Activated CD4-positive, CD25-positive, alpha-beta regulatory T cell treated with anti-CD3 and anti-CD28 coated beads, Interleukin-2, amount 50 U/mL, for 16 hours (primary cell): ENCODE results near the gene CTNNA2.

Experiments
- DNase-seq: peaks from one replicate; pipeline ENCODE4 v3.0.0-alpha.2; 2020; ENCODE audit warnings: low read depth, low spot score

CTNNA2 gene

GRCh38 chr2:80476535-80477117 lies 963.8 kb downstream of the CTNNA2 start:
- DNase-seq = no peak

GRCh38 chr2:80482276-80482675 lies 969.4 kb downstream of the CTNNA2 start:
- no peak for DNase-seq

- no peak for DNase-seq
These were observed 976.9 kb downstream of the CTNNA2 start for GRCh38 chr2:80489717-80490116.

- no peak for DNase-seq
These were observed 978.1 kb downstream of the CTNNA2 start for GRCh38 chr2:80490964-80491363.

GRCh38 chr2:80496346-80496745 lies 983.5 kb downstream of the CTNNA2 start:
- DNase-seq = no peak

- DNase-seq = no peak
These were observed 983.9 kb downstream of the CTNNA2 start for GRCh38 chr2:80496775-80497174.

- no peak for DNase-seq
These were observed 986.2 kb downstream of the CTNNA2 start for GRCh38 chr2:80499095-80499494.

GRCh38 chr2:80501874-80502624 lies 989.2 kb downstream of the CTNNA2 start:
- no peak for DNase-seq

- DNase-seq = no peak
These were observed 993.7 kb downstream of the CTNNA2 start for GRCh38 chr2:80506563-80506962.

GRCh38 chr2:80510716-80511115 lies 997.9 kb downstream of the CTNNA2 start:
- DNase-seq = no peak

- no peak for DNase-seq
These were observed 1003.1 kb downstream of the CTNNA2 start for GRCh38 chr2:80515964-80516363.

GRCh38 chr2:80517316-80517715 lies 1004.5 kb downstream of the CTNNA2 start:
- DNase-seq = no peak

- no peak for DNase-seq
These were observed 1006.3 kb downstream of the CTNNA2 start for GRCh38 chr2:80519121-80519643.

- no peak for DNase-seq
These were observed 1006.9 kb downstream of the CTNNA2 start for GRCh38 chr2:80519699-80520291.

- no peak for DNase-seq
These were observed 1012.3 kb downstream of the CTNNA2 start for GRCh38 chr2:80525152-80525551.

GRCh38 chr2:80527119-80527518 lies 1014.3 kb downstream of the CTNNA2 start:
- no peak for DNase-seq

GRCh38 chr2:80529466-80530165 lies 1016.8 kb downstream of the CTNNA2 start:
- no peak for DNase-seq

GRCh38 chr2:80530442-80531064 lies 1017.7 kb downstream of the CTNNA2 start:
- no peak for DNase-seq

- DNase-seq = no peak
These were observed 1018.5 kb downstream of the CTNNA2 start for GRCh38 chr2:80531319-80531718.

GRCh38 chr2:80545420-80546210 lies 1032.8 kb downstream of the CTNNA2 start:
- DNase-seq = no peak

- no peak for DNase-seq
These were observed 1033.9 kb downstream of the CTNNA2 start for GRCh38 chr2:80546766-80547165.
